Upper lobe of left lung (tissue), 4 donors: ENCODE results near the gene KIAA1217.

Experiments used
- POLR2A ChIP-seq, 4 donors: fragments of 450-650 bp; IDR thresholded peaks; one replicate each; pipeline ENCODE4 v1.5.1; 2016 to 2017; ENCODE audit warnings: antibody characterized with exemption in 4 of 4, mild to moderate bottlenecking in 2 of 4
- TF ChIP-seq, protein P1 (sequence below), 6 experiments: fragments of 450-650 bp in 4 of 6; fragments of 200-600 bp in 2 of 6; sonication (generic) in 2 of 6; IDR thresholded peaks; one replicate each; pipeline ENCODE4 v1.5.1; 2016 to 2019; ENCODE audit warnings: antibody characterized with exemption in 6 of 6

DNA sequence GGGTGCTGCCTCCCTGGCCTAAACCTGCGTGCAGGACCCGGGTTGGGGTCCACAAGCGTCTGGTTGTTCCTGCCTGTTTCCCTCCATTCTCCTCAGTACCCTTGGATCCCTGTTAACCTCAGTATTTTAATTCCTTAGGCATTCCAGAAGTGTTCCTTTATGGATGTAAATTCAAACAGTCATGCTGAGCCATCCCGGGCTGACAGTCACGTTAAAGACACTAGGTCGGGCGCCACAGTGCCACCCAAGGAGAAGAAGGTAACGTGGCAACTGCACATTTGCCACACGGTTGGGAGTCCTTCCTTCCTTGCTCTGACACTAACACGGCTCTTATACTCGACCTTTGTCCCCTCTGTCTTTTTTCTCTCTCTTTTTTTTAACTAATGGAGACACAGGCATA, 327.7 kb downstream of the KIAA1217 start:
- TF ChIP-seq, protein P1, sequence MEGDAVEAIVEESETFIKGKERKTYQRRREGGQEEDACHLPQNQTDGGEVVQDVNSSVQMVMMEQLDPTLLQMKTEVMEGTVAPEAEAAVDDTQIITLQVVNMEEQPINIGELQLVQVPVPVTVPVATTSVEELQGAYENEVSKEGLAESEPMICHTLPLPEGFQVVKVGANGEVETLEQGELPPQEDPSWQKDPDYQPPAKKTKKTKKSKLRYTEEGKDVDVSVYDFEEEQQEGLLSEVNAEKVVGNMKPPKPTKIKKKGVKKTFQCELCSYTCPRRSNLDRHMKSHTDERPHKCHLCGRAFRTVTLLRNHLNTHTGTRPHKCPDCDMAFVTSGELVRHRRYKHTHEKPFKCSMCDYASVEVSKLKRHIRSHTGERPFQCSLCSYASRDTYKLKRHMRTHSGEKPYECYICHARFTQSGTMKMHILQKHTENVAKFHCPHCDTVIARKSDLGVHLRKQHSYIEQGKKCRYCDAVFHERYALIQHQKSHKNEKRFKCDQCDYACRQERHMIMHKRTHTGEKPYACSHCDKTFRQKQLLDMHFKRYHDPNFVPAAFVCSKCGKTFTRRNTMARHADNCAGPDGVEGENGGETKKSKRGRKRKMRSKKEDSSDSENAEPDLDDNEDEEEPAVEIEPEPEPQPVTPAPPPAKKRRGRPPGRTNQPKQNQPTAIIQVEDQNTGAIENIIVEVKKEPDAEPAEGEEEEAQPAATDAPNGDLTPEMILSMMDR (IDR thresholded peaks at IDR 0.05): no peak
- no peak for TF ChIP-seq POLR2A (IDR thresholded peaks at IDR 0.05)
